Colonic mucosa (tissue), 4 donors: Measurements from ENCODE around the gene ATP8B4. TPM values are rescaled to one million over a fixed set of nuclear protein-coding genes. Genes with fewer than 3 reads are reported as not detected.

Experiments used
- DNase-seq: peaks from one replicate; pipeline ENCODE4 v3.0.0-alpha.2; 2020
- H3K27ac ChIP-seq: fragments of 200-600 bp; one replicate; pipeline ENCODE4 v1.8.0; 2021
- H3K27me3 ChIP-seq: fragments of 200-600 bp; one replicate; pipeline ENCODE4 v1.8.0; 2021
- H3K36me3 ChIP-seq: fragments of 200-600 bp; one replicate; pipeline ENCODE4 v1.8.0; 2021
- H3K4me1 ChIP-seq: fragments of 200-600 bp; one replicate; pipeline ENCODE4 v1.8.0; 2021; ENCODE audit warnings: mild to moderate bottlenecking
- H3K4me3 ChIP-seq: fragments of 200-600 bp; one replicate; pipeline ENCODE4 v1.8.0; 2021
- H3K9ac ChIP-seq, 2 donors: one replicate each; pipeline ENCODE4 v1.7.0; 2013; ENCODE audit warnings: control low read depth in 2 of 2, low read depth in 2 of 2, low read length in 2 of 2
- H3K9me3 ChIP-seq: fragments of 200-600 bp; one replicate; pipeline ENCODE4 v1.8.0; 2021
- intact Hi-C: fragments of 100-400 bp; cut with DNase I; formaldehyde crosslinking; loops from one replicate; pipeline ENCODE4 v1.14.1; 2022
- total RNA-seq, 2 donors: library from RNA; stranded (reverse); fragmentation: NEBNext Ultra II Directional in 1 of 2; extraction: Animal tissue kit (Norgen Biotek cat#: 25700) in 1 of 2; gene quantifications; one replicate each; pipeline ENCODE4 v1.2.1, GENCODE V29; 2021
- TF ChIP-seq, protein P1 (sequence below): fragments of 200-600 bp; IDR thresholded peaks from one replicate; pipeline ENCODE4 v1.8.0; 2022; ENCODE audit warnings: antibody characterized with exemption, mild to moderate bottlenecking
- donor health status: healthy.
- donor health status: DM: no; HTN: no; CAD: no.
- donor health status: DM: no; HTN: no; CAD: no.

The ATP8B4 gene
- total RNA-seq, 2 donors from 2014 or later: 2.7 to 3.0 TPM

DNA sequence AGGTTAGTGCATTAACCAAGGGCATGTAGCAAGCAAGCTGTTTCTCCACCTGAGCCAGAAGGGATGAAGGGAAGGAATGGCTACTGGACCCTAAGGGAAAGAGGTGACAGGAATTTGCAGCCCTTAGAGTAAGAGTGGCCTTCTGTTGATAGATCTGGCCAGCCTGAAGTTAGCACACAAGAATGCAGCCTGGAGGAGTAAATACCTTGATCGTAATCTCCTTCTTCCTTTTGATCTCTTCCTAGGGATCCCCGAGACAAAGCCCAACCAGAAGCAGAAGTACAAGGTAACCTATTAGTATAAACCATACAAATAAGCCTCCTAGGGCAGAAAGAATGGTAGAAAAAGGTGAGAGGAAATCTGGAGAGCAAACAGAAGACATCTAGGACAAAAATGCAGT lies 134.6 kb downstream of the ATP8B4 start:
- Histone ChIP-seq H3K27ac (no peak overlapping the region), H3K4me3 (no peak overlapping the region), H3K9me3 (no peaks in the 10 kb centered on the region), H3K36me3 (no peaks in the 10 kb centered on the region), H3K9ac (no peak overlapping the region), H3K27me3 (no peaks in the 10 kb centered on the region), H3K4me1 (no peaks in the 10 kb centered on the region)
- TF ChIP-seq, protein P1, sequence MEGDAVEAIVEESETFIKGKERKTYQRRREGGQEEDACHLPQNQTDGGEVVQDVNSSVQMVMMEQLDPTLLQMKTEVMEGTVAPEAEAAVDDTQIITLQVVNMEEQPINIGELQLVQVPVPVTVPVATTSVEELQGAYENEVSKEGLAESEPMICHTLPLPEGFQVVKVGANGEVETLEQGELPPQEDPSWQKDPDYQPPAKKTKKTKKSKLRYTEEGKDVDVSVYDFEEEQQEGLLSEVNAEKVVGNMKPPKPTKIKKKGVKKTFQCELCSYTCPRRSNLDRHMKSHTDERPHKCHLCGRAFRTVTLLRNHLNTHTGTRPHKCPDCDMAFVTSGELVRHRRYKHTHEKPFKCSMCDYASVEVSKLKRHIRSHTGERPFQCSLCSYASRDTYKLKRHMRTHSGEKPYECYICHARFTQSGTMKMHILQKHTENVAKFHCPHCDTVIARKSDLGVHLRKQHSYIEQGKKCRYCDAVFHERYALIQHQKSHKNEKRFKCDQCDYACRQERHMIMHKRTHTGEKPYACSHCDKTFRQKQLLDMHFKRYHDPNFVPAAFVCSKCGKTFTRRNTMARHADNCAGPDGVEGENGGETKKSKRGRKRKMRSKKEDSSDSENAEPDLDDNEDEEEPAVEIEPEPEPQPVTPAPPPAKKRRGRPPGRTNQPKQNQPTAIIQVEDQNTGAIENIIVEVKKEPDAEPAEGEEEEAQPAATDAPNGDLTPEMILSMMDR: no peak
- intact Hi-C loops: no loop called here
- DNase-seq: no peak

DNA sequence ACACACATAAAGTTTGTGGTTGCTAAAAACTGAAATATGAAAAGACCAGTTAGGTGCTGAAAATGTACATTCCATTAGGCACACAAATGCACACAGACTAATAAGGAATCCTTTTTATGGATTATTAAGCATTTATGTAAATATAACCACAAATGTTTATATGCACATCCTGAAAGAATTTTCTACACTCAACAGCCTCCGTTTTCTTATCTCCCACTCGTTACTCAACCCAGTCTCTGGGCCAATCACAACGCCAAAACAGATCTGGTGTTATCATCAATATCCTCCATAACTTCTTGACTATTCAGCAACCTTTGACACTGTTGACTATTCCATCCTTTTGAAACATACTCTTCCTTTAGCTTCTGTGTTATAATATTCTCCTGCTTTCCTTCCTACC lies 136.4 kb downstream of the ATP8B4 start:
- no peaks in the 10 kb centered on the region for H3K4me1 ChIP-seq
- H3K4me3 ChIP-seq: no peak overlapping the region
- H3K27ac ChIP-seq: no peak overlapping the region
- no peaks in the 10 kb centered on the region for H3K9me3 ChIP-seq
- no peak for DNase-seq
- H3K27me3 ChIP-seq: no peaks in the 10 kb centered on the region
- intact Hi-C loops: no loop called here
- TF ChIP-seq, protein P1: no peak
- no peaks in the 10 kb centered on the region for H3K36me3 ChIP-seq
- no peak overlapping the region for H3K9ac ChIP-seq

DNA sequence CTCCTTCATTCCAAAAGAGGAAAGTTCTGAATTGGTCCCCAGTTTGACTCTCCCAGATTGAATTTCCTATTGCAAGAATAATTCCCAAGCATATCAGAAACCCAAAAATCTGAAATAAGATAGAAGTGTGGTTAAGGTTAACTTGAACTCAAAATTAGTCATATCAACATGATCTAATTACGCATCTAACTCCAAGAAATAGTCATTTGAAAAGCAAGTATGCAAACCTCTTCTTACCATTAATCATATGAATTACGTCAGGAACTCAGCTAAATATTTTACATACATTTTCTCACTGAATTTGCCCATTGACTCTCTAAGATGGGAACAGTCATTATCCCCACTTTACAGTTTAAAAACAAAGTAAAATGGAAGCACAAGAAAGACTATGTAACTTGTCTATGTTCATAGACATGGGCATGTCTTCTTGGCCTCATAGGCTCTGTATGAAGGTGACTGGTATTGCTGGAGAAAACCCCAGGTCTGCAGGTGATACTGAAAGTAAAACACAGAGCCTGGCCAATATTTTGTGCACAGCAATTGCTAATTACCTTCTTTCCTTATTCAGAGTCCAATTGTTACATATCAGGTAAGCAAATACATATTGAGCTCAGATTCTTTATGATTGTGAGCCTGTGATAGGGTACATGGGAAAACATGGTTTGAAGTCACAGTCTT lies 139.2 kb downstream of the ATP8B4 start:
- TF ChIP-seq, protein P1: no peak
- no peak for DNase-seq
- Histone ChIP-seq H3K4me1 (no peaks in the 10 kb centered on the region), H3K27me3 (no peaks in the 10 kb centered on the region), H3K4me3 (no peak overlapping the region), H3K36me3 (no peaks in the 10 kb centered on the region), H3K9ac (no peak overlapping the region), H3K27ac (no peak overlapping the region), H3K9me3 (no peaks in the 10 kb centered on the region)
- intact Hi-C loops: no loop called here

DNA sequence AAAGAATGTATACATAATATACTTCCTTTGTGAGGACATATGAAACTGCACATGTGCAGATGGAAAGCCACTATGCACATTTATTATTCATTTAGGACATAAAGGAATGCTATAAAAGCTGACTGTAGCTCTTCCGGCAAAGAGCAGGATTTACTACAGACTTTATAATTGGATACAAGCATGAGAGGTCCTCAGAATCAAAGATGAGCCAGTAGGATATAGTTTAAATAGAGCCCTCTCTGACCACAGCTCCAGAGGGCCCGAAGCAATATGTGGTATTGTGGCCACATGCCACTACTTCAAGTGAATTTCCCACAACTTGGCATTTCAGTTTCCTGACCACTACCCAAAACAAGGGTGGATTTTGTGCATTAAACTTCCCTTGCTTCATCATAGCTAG lies 140.9 kb downstream of the ATP8B4 start:
- intact Hi-C loops: no loop called here

DNA sequence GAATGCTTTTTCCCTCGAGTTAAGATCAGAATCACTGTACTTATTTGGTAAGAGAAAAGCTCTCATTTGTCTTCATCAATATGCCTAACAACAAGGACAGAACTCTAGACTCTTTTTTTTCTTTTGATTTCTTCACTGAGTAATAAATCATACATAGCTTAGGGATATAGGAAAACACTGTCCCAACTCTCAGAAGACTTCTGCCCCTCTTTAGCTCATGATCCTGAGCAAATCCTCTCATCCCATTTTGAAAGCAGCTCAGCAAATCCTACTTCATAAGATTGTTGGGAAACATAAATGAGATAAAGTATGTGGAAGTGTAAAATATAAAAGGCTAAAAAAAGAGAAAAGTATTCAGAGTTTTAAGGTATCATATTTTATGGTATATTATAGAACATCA lies 141.7 kb downstream of the ATP8B4 start:
- Histone ChIP-seq H3K9me3 (no peaks in the 10 kb centered on the region), H3K4me1 (no peaks in the 10 kb centered on the region), H3K9ac (no peak overlapping the region), H3K36me3 (no peaks in the 10 kb centered on the region), H3K27me3 (no peaks in the 10 kb centered on the region), H3K4me3 (no peak overlapping the region), H3K27ac (no peak overlapping the region)
- no peak for DNase-seq
- intact Hi-C loops: no loop called here
- TF ChIP-seq, protein P1: no peak

More for the DNA sequence above, 140.9 kb downstream of the ATP8B4 start:
- Histone ChIP-seq H3K9ac (no peak overlapping the region), H3K9me3 (no peaks in the 10 kb centered on the region), H3K27ac (no peak overlapping the region), H3K36me3 (no peaks in the 10 kb centered on the region), H3K27me3 (no peaks in the 10 kb centered on the region), H3K4me1 (no peaks in the 10 kb centered on the region), H3K4me3 (no peak overlapping the region)
- TF ChIP-seq, protein P1: no peak
- DNase-seq: no peak
